SU-DHL-6 (cell line): Measurements from ENCODE around the gene SLC35F1.

Experiments used
- H2AFZ ChIP-seq: fragments of 200-600 bp; sonication (generic); 2 replicates; pipeline ENCODE4 v1.6.1; 2014; ENCODE audit warnings: low read depth, mild to moderate bottlenecking, moderate library complexity, mixed read lengths, antibody characterized with exemption, low read length; ENCODE audit not compliant: severe bottlenecking
- H3F3A ChIP-seq: fragments of 200-600 bp; shearing (Covaris generic); 2 replicates; pipeline ENCODE4 v1.6.0; 2016; ENCODE audit warnings: antibody characterized with exemption, mild to moderate bottlenecking; ENCODE audit not compliant: insufficient read depth
- H3K27ac ChIP-seq: fragments of 200-600 bp; sonication (generic); 2 replicates; pipeline ENCODE4 v1.5.1; 2016; ENCODE audit warnings: low read depth, mild to moderate bottlenecking, low read length, moderate library complexity, mixed read lengths
- H3K27me3 ChIP-seq: fragments of 200-600 bp; sonication (generic), shearing (Covaris generic); 2 replicates; pipeline ENCODE4 v1.6.0; 2014; ENCODE audit warnings: mild to moderate bottlenecking, low read length
- H3K36me3 ChIP-seq: fragments of 200-600 bp; sonication (generic); 2 replicates; pipeline ENCODE4 v1.6.1; 2014; ENCODE audit warnings: mild to moderate bottlenecking, low read length, mixed read lengths
- H3K4me2 ChIP-seq: fragments of 300-600, 200-600 bp; shearing (Covaris generic), sonication (generic); 2 replicates; pipeline ENCODE4 v1.6.0; 2014; ENCODE audit warnings: low read length, low read depth, mild to moderate bottlenecking; ENCODE audit not compliant: poor library complexity, severe bottlenecking
- H3K4me3 ChIP-seq: fragments of 200-600 bp; sonication (generic); 2 replicates; pipeline ENCODE4 v1.5.1; 2014; ENCODE audit warnings: antibody characterized with exemption, low read length, mild to moderate bottlenecking, mixed read lengths; ENCODE audit not compliant: insufficient read depth, poor library complexity, severe bottlenecking
- H3K79me2 ChIP-seq: fragments of 200-600 bp; sonication (generic); 2 replicates; pipeline ENCODE4 v1.6.1; 2014; ENCODE audit warnings: mild to moderate bottlenecking, low read length, moderate library complexity; ENCODE audit not compliant: insufficient read depth
- H3K9ac ChIP-seq: fragments of 200-600 bp; sonication (generic); 2 replicates; pipeline ENCODE4 v1.7.0; 2014; ENCODE audit warnings: mild to moderate bottlenecking, low read length
- H3K9me2 ChIP-seq: fragments of 200-600 bp; sonication (generic); replicated peaks from 2 replicates; pipeline ENCODE4 v1.6.1; 2014; ENCODE audit warnings: low read length; ENCODE audit not compliant: insufficient read depth
- H3K9me3 ChIP-seq: fragments of 200-600 bp; sonication (generic); 2 replicates; pipeline ENCODE4 v1.6.1; 2014; ENCODE audit warnings: low read length, mixed read lengths; ENCODE audit not compliant: insufficient read depth
- H4K20me1 ChIP-seq: fragments of 200-600 bp; sonication (generic); 2 replicates; pipeline ENCODE4 v1.6.1; 2014; ENCODE audit warnings: low read depth, mild to moderate bottlenecking, antibody characterized with exemption, low read length, moderate library complexity, mixed read lengths
- CTCF ChIP-seq: fragments of 200-600 bp; sonication (generic); IDR thresholded peaks from one replicate; pipeline ENCODE4 v1.5.1; 2017; ENCODE audit warnings: antibody characterized with exemption, mild to moderate bottlenecking, low read length, moderate library complexity; ENCODE audit not compliant: insufficient read depth, poor library complexity, severe bottlenecking
- EZH2phosphoT487 ChIP-seq: fragments of 200-600 bp; sonication (generic), shearing (Covaris generic); conservative IDR thresholded peaks from 2 replicates; pipeline ENCODE4 v1.6.1; 2018; ENCODE audit warnings: mild to moderate bottlenecking, antibody characterized with exemption, low read length, moderate library complexity, mixed read lengths

SLC35F1 gene

GRCh38 chr6:118281291-118281690, 374.2 kb downstream of the SLC35F1 start:
- Histone ChIP-seq H3K9me2 (no peaks in the 10 kb centered on the region), H3K27me3 (no peaks in the 10 kb centered on the region), H3K9ac (no peak overlapping the region), H3K4me3 (no peak overlapping the region), H3K27ac (no peak overlapping the region), H3K4me2 (no peak overlapping the region), H3K9me3 (no peaks in the 10 kb centered on the region), H3F3A (no peaks in the 10 kb centered on the region), H2AFZ (no peak overlapping the region), H4K20me1 (no peaks in the 10 kb centered on the region), H3K79me2 (no peaks in the 10 kb centered on the region), H3K36me3 (no peaks in the 10 kb centered on the region)
- TF ChIP-seq CTCF: no peak

GRCh38 chr6:118283766-118284165, 376.7 kb downstream of the SLC35F1 start:
- H2AFZ ChIP-seq: no peak overlapping the region

GRCh38 chr6:118284736-118285360, 377.8 kb downstream of the SLC35F1 start:
- H3K9ac ChIP-seq: no peak overlapping the region
- no peaks in the 10 kb centered on the region for H3K79me2 ChIP-seq
- H3K9me2 ChIP-seq: no peaks in the 10 kb centered on the region
- no peaks in the 10 kb centered on the region for H4K20me1 ChIP-seq
- H2AFZ ChIP-seq: no peak overlapping the region
- H3K36me3 ChIP-seq: no peaks in the 10 kb centered on the region
- H3K4me2 ChIP-seq: no peak overlapping the region
- TF ChIP-seq EZH2phosphoT487: no peak
- TF ChIP-seq CTCF: no peak
- no peaks in the 10 kb centered on the region for H3F3A ChIP-seq
- no peak overlapping the region for H3K27ac ChIP-seq
- H3K4me3 ChIP-seq: no peak overlapping the region
- H3K27me3 ChIP-seq: no peaks in the 10 kb centered on the region
- no peaks in the 10 kb centered on the region for H3K9me3 ChIP-seq

More at GRCh38 chr6:118283766-118284165, 376.7 kb downstream of the SLC35F1 start:
- Histone ChIP-seq H4K20me1 (no peaks in the 10 kb centered on the region), H3K4me3 (no peak overlapping the region), H3K9me2 (no peaks in the 10 kb centered on the region), H3K79me2 (no peaks in the 10 kb centered on the region), H3K27me3 (no peaks in the 10 kb centered on the region), H3K9ac (no peak overlapping the region), H3K36me3 (no peaks in the 10 kb centered on the region), H3K27ac (no peak overlapping the region), H3K9me3 (no peaks in the 10 kb centered on the region), H3F3A (no peaks in the 10 kb centered on the region), H3K4me2 (no peak overlapping the region)
- no peak for TF ChIP-seq EZH2phosphoT487
- TF ChIP-seq CTCF: peak; percentile 47
